ENCODE results near the gene PRR13.
A peak's percentile ranks its signal among the peaks of the same experiment; 100 is the strongest.
"Not testable (repeated sequence)": the region's sequence is repeated elsewhere in the genome, so short reads cannot be mapped to it uniquely, and the experiment has no call there.

The PRR13 gene

GRCh38 chr12:53443955-53444354 lies 2.4 kb downstream of the PRR13 start:
- no peak for DNase-seq

- DNase-seq, result not testable (repeated sequence)
Observed at GRCh38 chr12:53444593-53445325, 3.2 kb downstream of the PRR13 start.

GRCh38 chr12:53450936-53451335 lies 9.4 kb downstream of the PRR13 start:
- no peak for DNase-seq

GRCh38 chr12:53451661-53452158 lies 10.2 kb downstream of the PRR13 start, which contains the start of gene PCBP2:
Gene PCBP2 (plus strand): TSS chr12:53452102. CDS start chr12:53454801, 2,699 bp downstream.
- peak; percentile 95 for DNase-seq

GRCh38 chr12:53452159-53453077 lies 10.9 kb downstream of the PRR13 start:
- peak; percentile 74 for DNase-seq

GRCh38 chr12:53453953-53454640 lies 12.6 kb downstream of the PRR13 start:
- DNase-seq, result no peak

GRCh38 chr12:53454707-53455106 lies 13.2 kb downstream of the PRR13 start:
- DNase-seq, result no peak

- no peak for DNase-seq
Observed at GRCh38 chr12:53456654-53457366, 15.3 kb downstream of the PRR13 start.

GRCh38 chr12:53459097-53459496 lies 17.6 kb downstream of the PRR13 start:
- DNase-seq, result no peak

GRCh38 chr12:53461059-53461458 lies 19.5 kb downstream of the PRR13 start:
- no peak for DNase-seq

GRCh38 chr12:53461591-53461990 lies 20.1 kb downstream of the PRR13 start:
- DNase-seq, result no peak

- DNase-seq, result no peak
Observed at GRCh38 chr12:53462935-53463334, 21.4 kb downstream of the PRR13 start.

- DNase-seq, result no peak
Observed at GRCh38 chr12:53463802-53464560, 22.4 kb downstream of the PRR13 start.

- no peak for DNase-seq
Observed at GRCh38 chr12:53464685-53465418, 23.3 kb downstream of the PRR13 start.

- no peak for DNase-seq
Observed at GRCh38 chr12:53465679-53466078, 24.1 kb downstream of the PRR13 start.

GRCh38 chr12:53466640-53467039 lies 25.1 kb downstream of the PRR13 start:
- DNase-seq, result no peak

- no peak for DNase-seq
Observed at GRCh38 chr12:53467082-53467481, 25.5 kb downstream of the PRR13 start.

GRCh38 chr12:53467880-53468279 lies 26.3 kb downstream of the PRR13 start:
- DNase-seq, result no peak

- no peak for DNase-seq
Observed at GRCh38 chr12:53468282-53468681, 26.7 kb downstream of the PRR13 start.

- DNase-seq, result no peak
Observed at GRCh38 chr12:53472056-53472582, 30.6 kb downstream of the PRR13 start.

- no peak for DNase-seq
Observed at GRCh38 chr12:53474077-53474476, 32.5 kb downstream of the PRR13 start.
